GM18520 (cell line): ENCODE results near the gene NELL2.
"Not testable (repeated sequence)": the region's sequence is repeated elsewhere in the genome, so short reads cannot be mapped to it uniquely, and the experiment has no call there.

ENCODE experiments used
- ATAC-seq: cut with Tn5 transposase; IDR thresholded peaks from one replicate; pipeline ENCODE4 v1.9.1; 2021; ENCODE audit not compliant: unreplicated experiment

NELL2 gene

GRCh38 chr12:44697511-44697910 is 178.6 kb downstream of the NELL2 start:
- ATAC-seq: no peak

DNA sequence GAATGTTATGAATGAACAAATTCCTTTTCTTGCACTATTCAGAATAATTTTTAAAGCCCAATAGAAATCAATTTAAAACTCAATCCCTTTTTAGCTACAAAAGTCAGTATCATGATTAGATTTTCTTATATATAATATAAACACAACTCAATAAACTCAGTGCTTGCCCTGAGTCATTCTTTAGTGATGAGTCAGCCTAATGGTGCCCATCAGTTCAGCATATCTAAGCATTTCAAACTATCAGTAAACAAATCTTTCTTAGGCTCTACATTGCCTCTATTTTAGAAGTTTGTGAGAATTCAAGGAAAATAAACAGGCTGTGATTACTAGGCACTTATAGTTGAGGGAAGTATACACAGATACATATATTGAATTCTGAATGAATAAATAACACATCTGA is 179.6 kb downstream of the NELL2 start:
- no peak for ATAC-seq

GRCh38 chr12:44694017-44694416 is 182.1 kb downstream of the NELL2 start:
- ATAC-seq: no peak

DNA sequence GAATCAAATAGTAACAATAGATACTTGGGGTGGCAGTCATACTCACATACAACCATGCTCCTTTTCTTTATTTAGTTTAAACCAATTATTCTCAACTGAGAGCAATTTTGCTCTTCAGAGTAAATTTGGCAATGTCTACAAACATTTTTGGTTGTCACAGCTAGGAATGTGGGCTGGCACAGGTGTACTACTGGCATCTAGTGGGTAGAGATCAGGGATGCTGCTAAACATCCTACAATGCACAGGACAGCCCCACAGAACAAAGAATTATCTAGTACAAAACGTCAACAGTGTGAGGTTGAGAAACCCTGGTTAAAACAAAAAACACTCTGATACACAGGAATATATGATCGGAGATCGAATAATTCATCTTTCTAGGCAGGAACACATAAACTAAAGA is 186.5 kb downstream of the NELL2 start:
- no peak for ATAC-seq

DNA sequence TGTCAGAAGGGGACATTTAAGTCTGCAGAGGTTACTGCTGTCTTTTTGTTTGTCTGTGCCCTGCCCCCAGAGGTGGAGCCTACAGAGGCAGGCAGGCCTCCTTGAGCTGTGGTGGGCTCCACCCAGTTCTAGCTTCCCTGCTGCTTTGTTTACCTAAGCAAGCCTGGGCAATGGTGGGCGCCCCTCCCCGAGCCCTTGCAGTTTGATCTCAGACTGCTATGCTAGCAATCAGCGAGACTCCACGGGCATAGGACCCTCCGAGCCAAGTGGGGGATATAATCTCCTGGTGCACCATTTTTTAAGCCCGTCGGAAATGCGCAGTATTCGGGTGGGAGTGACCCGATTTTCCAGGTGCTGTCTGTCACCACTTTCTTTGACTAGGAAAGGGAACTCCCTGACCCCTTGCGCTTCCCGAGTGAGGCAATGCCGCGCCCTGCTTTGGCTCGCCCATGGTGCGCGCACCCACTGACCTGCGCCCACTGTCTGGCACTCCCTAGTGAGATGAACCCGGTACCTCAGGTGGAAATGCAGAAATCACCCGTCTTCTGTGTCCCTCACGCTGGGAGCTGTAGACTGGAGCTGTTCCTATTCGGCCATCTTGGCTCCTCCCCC is 189.2 kb downstream of the NELL2 start:
- not testable (repeated sequence) for ATAC-seq

GRCh38 chr12:44677724-44678123 is 198.4 kb downstream of the NELL2 start:
- no peak for ATAC-seq

GRCh38 chr12:44674875-44675274 is 201.2 kb downstream of the NELL2 start:
- no peak for ATAC-seq

- ATAC-seq: no peak
Measured at GRCh38 chr12:44673811-44674210, 202.3 kb downstream of the NELL2 start.

- no peak for ATAC-seq
Measured at GRCh38 chr12:44672042-44672441, 204.1 kb downstream of the NELL2 start.

DNA sequence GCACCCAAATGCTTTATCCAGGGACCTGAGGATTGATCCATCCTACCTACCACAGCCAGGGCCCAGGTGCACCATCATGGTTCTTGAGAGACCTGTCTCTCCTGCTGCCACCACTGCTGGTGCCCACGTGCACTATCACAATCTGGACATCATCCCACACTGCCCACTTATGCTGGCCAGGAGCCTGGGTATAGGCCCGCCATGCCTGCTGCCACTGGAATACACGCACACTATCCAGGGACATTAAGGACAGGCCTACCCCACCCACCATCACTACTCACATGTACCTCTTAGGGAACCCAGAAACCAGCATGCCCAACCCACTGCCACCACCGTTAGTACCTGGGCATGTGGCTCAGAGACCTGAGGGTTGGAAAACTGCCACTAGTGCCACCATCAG is 207.7 kb downstream of the NELL2 start:
- ATAC-seq: no peak

GRCh38 chr12:44667461-44667860 is 208.7 kb downstream of the NELL2 start:
- ATAC-seq: no peak

- no peak for ATAC-seq
Measured at GRCh38 chr12:44663291-44663690, 212.8 kb downstream of the NELL2 start.

DNA sequence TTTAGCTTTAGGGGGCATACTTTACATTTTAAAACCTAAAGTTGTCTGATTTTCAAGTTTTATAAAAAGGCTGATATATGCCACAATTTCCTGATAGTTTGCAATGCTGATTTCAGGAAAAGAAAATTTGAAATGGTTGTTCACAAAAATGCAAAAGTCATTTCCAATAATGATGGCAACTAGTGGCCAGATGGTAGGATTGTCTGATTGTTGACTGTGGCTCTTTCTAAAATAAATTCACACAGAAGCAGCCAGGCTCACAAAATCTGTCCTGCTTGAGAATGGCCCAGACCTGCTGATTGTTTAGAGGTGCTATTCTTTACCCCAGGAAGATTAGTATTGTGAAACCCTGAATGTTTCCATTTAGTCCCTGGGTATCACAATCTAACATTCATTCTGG is 220.3 kb downstream of the NELL2 start:
- ATAC-seq: no peak

DNA sequence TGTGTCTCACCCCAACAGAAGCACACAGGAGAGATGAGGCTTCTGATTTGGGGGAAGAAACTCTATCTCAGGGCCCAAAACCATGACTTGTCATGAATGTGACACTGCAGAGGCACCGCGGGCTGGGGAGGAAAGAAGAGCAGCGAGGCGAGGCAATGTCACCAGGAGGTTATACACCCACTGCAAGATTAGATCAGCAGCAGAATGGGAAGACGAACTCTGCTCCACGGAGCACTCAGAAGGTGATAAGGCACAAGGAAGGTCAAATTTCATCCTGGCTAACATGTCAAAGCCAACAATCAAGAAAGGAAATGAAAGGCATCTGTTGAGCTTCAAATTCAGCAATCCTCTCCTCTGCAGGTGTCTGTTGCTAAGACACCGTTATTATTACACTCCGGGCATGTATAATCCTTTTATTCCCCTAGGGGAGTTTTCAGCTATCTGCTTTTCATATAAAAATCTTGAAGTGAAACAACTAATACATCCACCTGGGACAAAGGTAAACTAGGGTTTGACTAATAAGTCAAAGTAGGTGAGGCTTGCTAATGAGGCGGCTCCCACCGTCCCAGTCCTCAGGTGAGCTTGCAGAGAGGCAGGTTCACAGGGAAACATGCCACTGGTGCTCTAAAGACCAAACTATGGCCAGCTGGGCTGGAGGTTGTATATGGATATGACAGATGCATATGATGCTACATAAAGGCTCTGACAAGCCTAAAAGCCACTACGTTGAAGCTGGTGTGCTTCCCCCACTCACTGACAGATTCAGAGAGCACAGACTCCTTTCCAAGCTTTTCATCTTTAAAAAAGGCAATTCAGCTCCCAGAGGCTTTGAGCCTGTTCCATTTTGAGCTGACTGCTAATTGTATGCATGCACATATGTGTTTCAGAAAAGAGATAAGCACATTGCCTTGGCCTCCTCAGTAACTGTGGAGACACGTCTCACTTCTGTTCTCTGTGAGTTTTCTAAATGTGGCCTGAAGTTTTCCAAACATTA is 221.2 kb downstream of the NELL2 start:
- no peak for ATAC-seq

GRCh38 chr12:44653861-44654527 is 222.1 kb downstream of the NELL2 start:
- ATAC-seq: no peak

GRCh38 chr12:44649693-44650092 is 226.4 kb downstream of the NELL2 start:
- no peak for ATAC-seq

DNA sequence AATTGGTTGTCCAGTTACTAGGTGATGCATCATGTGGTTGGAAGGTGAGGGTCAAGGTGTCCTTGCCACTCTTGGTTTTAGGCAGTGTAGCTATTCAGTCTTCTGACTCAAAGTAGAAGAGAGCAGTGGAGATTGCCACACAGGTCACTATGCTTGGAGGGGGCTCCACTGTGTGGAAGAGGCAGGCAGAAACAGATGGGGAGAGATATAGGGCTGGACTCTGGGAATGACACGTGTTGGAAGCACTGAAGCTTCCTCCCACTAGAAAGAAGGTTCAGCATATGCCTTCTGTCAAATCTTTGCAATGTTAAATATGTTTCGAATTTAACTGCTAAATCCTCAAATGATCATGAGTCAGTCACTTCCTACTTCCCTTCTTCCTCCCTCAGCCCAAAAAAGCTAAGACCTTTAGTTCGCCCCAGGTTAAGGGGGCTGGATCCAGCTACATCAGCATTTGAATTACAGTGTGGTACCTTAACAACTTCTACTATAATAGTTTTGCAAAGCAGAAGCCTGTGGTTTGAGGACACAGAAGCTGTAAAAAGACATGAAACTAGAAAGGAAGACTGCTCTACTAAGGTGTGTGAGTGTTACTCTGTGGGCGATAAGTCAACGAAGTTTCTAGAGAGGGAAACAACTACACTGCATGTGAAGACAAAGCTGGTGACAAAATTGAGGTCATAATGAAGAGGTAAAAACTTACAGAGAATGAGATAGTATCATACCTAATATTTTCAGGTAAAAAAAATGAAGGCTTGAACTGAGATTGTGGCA is 228.0 kb downstream of the NELL2 start:
- ATAC-seq: no peak

DNA sequence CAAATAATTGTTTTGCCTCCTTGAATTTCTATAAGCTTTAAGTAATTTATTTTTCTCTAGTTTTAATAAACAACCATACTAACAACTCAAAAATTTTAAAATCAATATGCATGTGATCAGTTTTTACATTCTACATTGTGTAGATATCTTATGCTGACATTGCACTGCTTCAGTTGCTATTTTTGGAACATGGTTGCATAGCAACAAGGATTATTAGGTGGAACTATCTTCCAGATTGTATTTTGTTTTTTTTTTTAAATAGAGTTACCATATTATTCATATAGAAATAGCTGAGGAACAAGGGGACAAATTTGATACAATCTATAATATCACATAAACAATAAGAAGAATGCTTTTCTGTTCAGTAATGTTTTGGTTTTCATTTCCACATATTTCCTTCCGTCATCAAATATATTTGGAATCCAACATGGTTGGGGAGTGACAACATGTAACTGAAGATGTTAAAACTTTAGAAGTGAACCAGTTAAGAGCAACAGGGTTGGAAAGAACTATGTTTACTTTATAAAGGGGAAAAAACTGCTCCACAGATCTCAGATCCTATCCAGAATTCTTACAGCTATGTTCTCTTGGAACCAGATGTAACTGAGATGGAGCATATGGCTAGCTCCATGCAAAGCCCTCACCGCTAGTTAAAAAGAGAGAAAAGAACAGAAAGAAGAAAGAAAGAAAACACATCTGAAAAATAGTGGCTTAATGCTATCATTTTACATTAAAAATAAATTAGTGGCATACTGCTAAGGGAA is 235.5 kb downstream of the NELL2 start:
- no peak for ATAC-seq

- no peak for ATAC-seq
Measured at GRCh38 chr12:44637875-44638274, 238.2 kb downstream of the NELL2 start.

DNA sequence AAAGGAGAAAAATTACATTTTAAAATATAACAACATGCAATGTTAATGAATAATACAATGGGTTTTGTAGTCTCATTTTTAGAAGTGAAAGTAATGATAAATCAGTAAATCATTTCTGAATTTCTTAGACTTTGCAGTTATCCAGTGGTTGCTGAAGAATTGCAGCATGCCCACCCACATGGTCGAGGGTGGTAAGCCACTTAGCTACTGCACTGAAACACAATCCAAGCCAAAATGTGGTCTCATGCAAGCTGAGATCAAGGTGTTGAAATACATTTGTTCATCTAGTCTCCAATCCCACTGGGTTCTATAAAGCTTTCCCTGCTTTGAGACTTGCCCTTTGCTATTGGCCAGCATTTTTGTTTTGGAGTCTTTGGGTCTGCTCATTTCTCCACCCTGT is 247.9 kb downstream of the NELL2 start:
- no peak for ATAC-seq
